ENCODE measurements around the gene EPHB6. TPM values are rescaled to one million over a fixed set of nuclear protein-coding genes. Genes with fewer than 3 reads are reported as not detected.

The EPHB6 gene
- polyA plus RNA-seq, 1 donor from 2014 or later: 25.3 TPM

GRCh38 chr7:142853739-142854371 lies 1.0 kb upstream of the EPHB6 start:
- Histone ChIP-seq H2AFZ (ENCODE audit: low read depth, low read length) (peak overlapping the region; percentile 58), H3K9me3 (ENCODE audit: low read length) (no peaks in the 10 kb centered on the region), H3K4me3 (ENCODE audit: low read length) (peak overlapping the region; percentile 75), H4K20me1 (ENCODE audit: insufficient read depth) (no peaks in the 10 kb centered on the region), H3K9me2 (ENCODE audit: insufficient read depth, low read length) (no peaks in the 10 kb centered on the region), H3F3A (ENCODE audit: insufficient read depth, low read length, poor library complexity, severe bottlenecking) (no peaks in the 10 kb centered on the region), H3K4me2 (ENCODE audit: low read length) (peak overlapping the region; percentile 76), H3K36me3 (ENCODE audit: insufficient read depth, low read length) (no peaks in the 10 kb centered on the region), H3K79me2 (replicated peaks; ENCODE audit: insufficient read depth, low read length) (no peaks in the 10 kb centered on the region), H3K9ac (ENCODE audit: low read length) (peak overlapping the region; percentile 73), H3K27me3 (ENCODE audit: insufficient read depth, low read depth, low read length) (no peaks in the 10 kb centered on the region), H3K27ac (ENCODE audit: low read length) (peak overlapping the region; percentile 55)
- TF ChIP-seq TAF1 (IDR thresholded peaks at IDR 0.05; ENCODE audit: low read depth): peak; percentile 13
- no peak for TF ChIP-seq MXI1 (conservative IDR thresholded peaks at IDR 0.05; ENCODE audit: poor library complexity, severe bottlenecking)
- TF ChIP-seq RAD21 (conservative IDR thresholded peaks at IDR 0.05): peak; percentile 89
- peak; percentile 31 for TF ChIP-seq EP300 (conservative IDR thresholded peaks at IDR 0.05; ENCODE audit: poor library complexity, severe bottlenecking)
- TF ChIP-seq CTCF (IDR thresholded peaks at IDR 0.05; ENCODE audit: poor library complexity, severe bottlenecking): peak; percentile 95
- no peak for TF ChIP-seq REST (IDR thresholded peaks at IDR 0.05; ENCODE audit: borderline replicate concordance)
- TF ChIP-seq SMC3 (conservative IDR thresholded peaks at IDR 0.05; ENCODE audit: poor library complexity): peak; percentile 93
- peak; percentile 34 for TF ChIP-seq POLR2AphosphoS5 (IDR thresholded peaks at IDR 0.05)
- TF ChIP-seq EZH2 (IDR thresholded peaks at IDR 0.05; ENCODE audit: borderline replicate concordance, insufficient read depth, low read length, poor library complexity, severe bottlenecking): no peak

- Histone ChIP-seq H4K20me1 (ENCODE audit: insufficient read depth) (no peaks in the 10 kb centered on the region), H3K79me2 (replicated peaks; ENCODE audit: insufficient read depth, low read length) (no peaks in the 10 kb centered on the region), H3K4me3 (ENCODE audit: low read length) (peak overlapping the region; percentile 75), H3K9ac (ENCODE audit: low read length) (peak overlapping the region; percentile 73), H3K36me3 (ENCODE audit: insufficient read depth, low read length) (no peaks in the 10 kb centered on the region), H3F3A (ENCODE audit: insufficient read depth, low read length, poor library complexity, severe bottlenecking) (no peaks in the 10 kb centered on the region), H3K4me2 (ENCODE audit: low read length) (peak overlapping the region; percentile 46), H3K9me2 (ENCODE audit: insufficient read depth, low read length) (no peaks in the 10 kb centered on the region), H3K9me3 (ENCODE audit: low read length) (no peaks in the 10 kb centered on the region), H3K27me3 (ENCODE audit: insufficient read depth, low read depth, low read length) (no peaks in the 10 kb centered on the region), H2AFZ (ENCODE audit: low read depth, low read length) (peak overlapping the region; percentile 47), H3K27ac (ENCODE audit: low read length) (no peak overlapping the region)
- TF ChIP-seq CTCF (IDR thresholded peaks at IDR 0.05; ENCODE audit: poor library complexity, severe bottlenecking): peak; percentile 49
- no peak for TF ChIP-seq POLR2AphosphoS5 (IDR thresholded peaks at IDR 0.05)
These were observed 353 bp downstream of the EPHB6 start for GRCh38 chr7:142855114-142855743.

Data from neural cell (in vitro differentiated cells).